ENCODE measurements around the gene MUTYH. TPM values are rescaled to one million over a fixed set of nuclear protein-coding genes. Genes with fewer than 3 reads are reported as not detected.

The MUTYH gene
- total and polyA plus RNA-seq, 2 of the 8 experiments (the other 6 are each of a cell fraction or from before 2014, with no cell fraction given): 51.9 to 65.7 TPM

- H2BK15ac ChIP-seq (ENCODE audit: low read length): 0 out of 2 replicates have a peak within 1 kb of the TSS, but pooled peaks have one; percentile 21
- peak within 1 kb of the TSS; percentile 99 for H3K18ac ChIP-seq (ENCODE audit: extremely low read depth, low read length)
- peaks cover 0 to 2% of the 10 kb centered on the region in 2 experiments for H4K20me1 ChIP-seq (replicated peaks in 1 of 2; ENCODE audit: control insufficient read depth in 1 of 2, insufficient read depth in 2 of 2, low read length in 2 of 2)
- H3K36me3 ChIP-seq (ENCODE audit: control insufficient read depth in 2 of 4, insufficient read depth in 4 of 4, low read length in 3 of 4): peaks cover 0 to 26% (median 6%) of the 10 kb centered on the region in 4 experiments; a peak in 3 of 8 replicates
- FAIRE-seq (no peak), DNase-seq (ENCODE audit: low read depth in 1 of 2, low spot score in 2 of 2) (peak; percentile 64 to 85)
- H3K79me2 ChIP-seq (ENCODE audit: control insufficient read depth in 1 of 2, insufficient read depth in 2 of 2, low read length in 2 of 2): peaks cover 3 to 22% of the 10 kb centered on the region in 2 experiments; a peak in 3 of 4 replicates
- H4K8ac ChIP-seq (ENCODE audit: extremely low read depth, insufficient read depth, low read length): peak within 1 kb of the TSS; percentile 91
- H3K27ac ChIP-seq (ENCODE audit: low read depth, low read length): peak within 1 kb of the TSS; percentile 65; the same call in 1 of the 2 replicates
- peak within 1 kb of the TSS; percentile 71 to 89 for H3K4me2 ChIP-seq (ENCODE audit: insufficient read depth in 1 of 2, low read depth in 2 of 2, low read length in 2 of 2)
- WGBS, 2 experiments (ENCODE audit: extremely low coverage in 1 of 2, insufficient coverage in 1 of 2, insufficient read length in 1 of 2, insufficient replicate concordance in 2 of 2, low coverage in 1 of 2, low lambda C conversion rate in 2 of 2, missing lambda C conversion rate in 1 of 2): 13% methylated on average over 83 of the region's 96 CpGs; no CpG with 5 or more reads in 1 of the 2 experiments
- H2AK5ac ChIP-seq (ENCODE audit: low read depth, low read length): peak within 1 kb of the TSS; percentile 91
- H2AFZ ChIP-seq (ENCODE audit: low read length): no peak within 1 kb of the TSS
- no peak within 1 kb of the TSS; the same call in 1 of the 2 replicates for H2BK20ac ChIP-seq (ENCODE audit: low read length)
- H3K23ac ChIP-seq (ENCODE audit: insufficient read length): no peak within 1 kb of the TSS
- no peaks in the 10 kb centered on the region for H3K9me3 ChIP-seq (ENCODE audit: insufficient read depth in 2 of 2, low read depth in 1 of 2, low read length in 1 of 2)
- peak within 1 kb of the TSS; percentile 73 for H4K5ac ChIP-seq (ENCODE audit: insufficient read length, low read depth, low read length)
- H4K91ac ChIP-seq (replicated peaks; ENCODE audit: insufficient read length, low read length): peak within 1 kb of the TSS; percentile 89
- POLR2A ChIA-PET (ENCODE audit: partially characterized antibody): interaction anchor here (0.7 to 16.3 kb wide), 30 partner anchors 12 to 551 kb away, joined by 3 to 472 read pairs (median 5); partner anchors contain the start of genes CCDC163, HECTD3, MMACHC and MUTYH
- H3K4ac ChIP-seq (replicated peaks; ENCODE audit: insufficient read length, low read depth, low read length): peak within 1 kb of the TSS; percentile 87
- H3K14ac ChIP-seq (ENCODE audit: insufficient read length): no peak within 1 kb of the TSS
- H2BK12ac ChIP-seq (ENCODE audit: low read depth, low read length): peak within 1 kb of the TSS; percentile 77
- peak within 1 kb of the TSS; percentile 83 for H3K56ac ChIP-seq (replicated peaks; ENCODE audit: insufficient read length, low read depth, low read length)
- peaks cover 8 to 24% (median 14%) of the 10 kb centered on the region in 4 experiments; a peak in 6 of 7 replicates for H3K4me1 ChIP-seq (replicated peaks in 1 of 4; ENCODE audit: control insufficient read depth in 3 of 4, insufficient read depth in 4 of 4, low read length in 3 of 4)
- peak within 1 kb of the TSS; percentile 61 to 69 (median 64) for H3K4me3 ChIP-seq (ENCODE audit: extremely low read depth in 1 of 4, insufficient read depth in 2 of 4, low read depth in 3 of 4, low read length in 4 of 4)
- H3K9ac ChIP-seq (replicated peaks in 1 of 4; ENCODE audit: extremely low read depth in 1 of 4, low read depth in 3 of 4, low read length in 3 of 4): peak within 1 kb of the TSS; percentile 62 to 87 (median 85)
- H2BK5ac ChIP-seq (ENCODE audit: low read depth, low read length): peak within 1 kb of the TSS; percentile 64; the same call in 1 of the 2 replicates
- CTCF ChIA-PET (ENCODE audit: partially characterized antibody): interaction anchor here (0.6 to 5.3 kb wide), 16 partner anchors 10 to 527 kb away, joined by 3 to 29 read pairs (median 4); partner anchors contain the start of genes MUTYH, PLK3 and TOE1
- peaks cover 5% of the 10 kb centered on the region; the same call in 1 of the 2 replicates for H3K79me1 ChIP-seq (ENCODE audit: low read depth, low read length)
- H2BK120ac ChIP-seq (replicated peaks; ENCODE audit: low read depth, low read length): peak within 1 kb of the TSS; percentile 47
- H3K23me2 ChIP-seq (ENCODE audit: low read depth, low read length): peaks cover 11% of the 10 kb centered on the region; the same call in 1 of the 2 replicates
- H3K27me3 ChIP-seq (replicated peaks in 1 of 4; ENCODE audit: control insufficient read depth in 3 of 4, extremely low read depth in 1 of 4, insufficient read depth in 3 of 4, low read length in 3 of 4): no peaks in the 10 kb centered on the region
- TF ChIP-seq KDM5A (IDR thresholded peaks at IDR 0.05; ENCODE audit: low read length) (no peak), E2F6 (IDR thresholded peaks at IDR 0.05) (peak; percentile 80), SIX5 (IDR thresholded peaks at IDR 0.05; ENCODE audit: low read depth, low read length) (no peak), HDAC2 (IDR thresholded peaks at IDR 0.05; ENCODE audit: borderline replicate concordance in 1 of 2, low read depth in 2 of 2, low read length in 2 of 2) (peak in 1 of 2 experiments; percentile 76; a peak in 1 of 4 replicates), TCF12 (IDR thresholded peaks at IDR 0.05; ENCODE audit: low read depth, low read length) (0 out of 2 replicates have a peak, but pooled peaks have one; percentile 39), BACH1 (IDR thresholded peaks at IDR 0.05; ENCODE audit: low read length) (no peak), BCL11A (IDR thresholded peaks at IDR 0.05; ENCODE audit: low read depth in 2 of 2, low read length in 2 of 2) (no peak), SAP30 (IDR thresholded peaks at IDR 0.05; ENCODE audit: insufficient read depth, insufficient replicate concordance, low read length) (no peak)
Measured at GRCh38 chr1:45326627-45327623, 13.3 kb downstream of the MUTYH start, which contains the start of gene HPDL. Gene HPDL, plus strand, starts transcription at chr1:45326895. Its CDS starts 254 bp downstream, at chr1:45327149.
